C4-2B (cell line): ENCODE results near the gene MOB2.

Source experiments
- ZFX ChIP-seq: fragments of 450-650 bp; IDR thresholded peaks from 2 replicates; pipeline ENCODE4 v1.6.1; 2017
- TF ChIP-seq, protein P1 (sequence below): fragments of 450-650 bp; conservative IDR thresholded peaks from 2 replicates; pipeline ENCODE4 v1.5.1; 2017; ENCODE audit warnings: mild to moderate bottlenecking

DNA sequence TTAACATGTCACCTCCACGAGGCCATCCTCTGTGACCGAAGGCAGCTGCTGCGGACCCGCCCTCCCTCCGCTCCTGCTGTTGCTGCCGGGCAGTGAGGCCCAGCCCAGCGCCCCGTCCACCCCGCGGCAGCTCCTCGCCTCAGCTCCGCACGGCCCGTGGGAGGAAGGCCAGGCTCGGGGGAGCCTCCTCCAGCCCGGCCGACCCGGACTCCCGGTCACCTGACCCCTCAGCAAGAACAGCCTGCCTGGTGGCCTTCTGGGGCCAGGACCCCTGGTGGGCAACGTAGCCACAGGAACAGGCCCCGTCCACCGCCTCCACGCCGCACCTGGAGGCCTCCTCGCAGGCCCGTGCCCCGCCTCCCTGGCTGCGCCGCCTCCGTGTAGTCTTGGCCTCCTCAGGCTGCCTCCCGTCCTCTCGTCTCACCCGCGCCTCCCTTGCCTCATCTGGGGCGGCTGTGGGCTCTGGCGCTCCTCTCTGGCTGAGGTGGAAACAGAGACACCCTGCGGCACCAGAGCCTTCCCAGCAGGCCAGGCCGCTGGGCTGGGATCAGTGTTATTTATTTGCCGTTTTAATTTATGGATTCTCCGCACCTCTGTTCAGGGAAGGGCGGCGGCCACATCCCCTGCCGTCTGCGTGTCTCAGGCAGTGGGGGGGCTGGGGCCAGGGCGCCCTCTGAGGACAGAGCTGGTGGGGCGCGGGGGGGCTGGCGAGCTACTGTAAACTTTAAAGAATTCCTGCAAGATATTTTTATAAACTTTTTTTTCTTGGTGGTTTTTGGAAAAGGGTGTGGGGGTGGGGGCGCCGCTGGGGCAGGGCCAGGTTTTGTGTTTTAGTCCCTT is 25.4 kb downstream of the MOB2 start:
- TF ChIP-seq, protein P1, sequence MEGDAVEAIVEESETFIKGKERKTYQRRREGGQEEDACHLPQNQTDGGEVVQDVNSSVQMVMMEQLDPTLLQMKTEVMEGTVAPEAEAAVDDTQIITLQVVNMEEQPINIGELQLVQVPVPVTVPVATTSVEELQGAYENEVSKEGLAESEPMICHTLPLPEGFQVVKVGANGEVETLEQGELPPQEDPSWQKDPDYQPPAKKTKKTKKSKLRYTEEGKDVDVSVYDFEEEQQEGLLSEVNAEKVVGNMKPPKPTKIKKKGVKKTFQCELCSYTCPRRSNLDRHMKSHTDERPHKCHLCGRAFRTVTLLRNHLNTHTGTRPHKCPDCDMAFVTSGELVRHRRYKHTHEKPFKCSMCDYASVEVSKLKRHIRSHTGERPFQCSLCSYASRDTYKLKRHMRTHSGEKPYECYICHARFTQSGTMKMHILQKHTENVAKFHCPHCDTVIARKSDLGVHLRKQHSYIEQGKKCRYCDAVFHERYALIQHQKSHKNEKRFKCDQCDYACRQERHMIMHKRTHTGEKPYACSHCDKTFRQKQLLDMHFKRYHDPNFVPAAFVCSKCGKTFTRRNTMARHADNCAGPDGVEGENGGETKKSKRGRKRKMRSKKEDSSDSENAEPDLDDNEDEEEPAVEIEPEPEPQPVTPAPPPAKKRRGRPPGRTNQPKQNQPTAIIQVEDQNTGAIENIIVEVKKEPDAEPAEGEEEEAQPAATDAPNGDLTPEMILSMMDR, result no peak
- TF ChIP-seq ZFX, result no peak
